Stomach smooth muscle (tissue), 2 donors: Measurements from ENCODE around the gene POLR2F.
A peak's percentile ranks its signal among the peaks of the same experiment; 100 is the strongest.

ENCODE experiments used
- H3K27ac ChIP-seq: one replicate; pipeline ENCODE4 v1.7.0; 2013; ENCODE audit warnings: mild to moderate bottlenecking, low read length, inconsistent platforms
- H3K27me3 ChIP-seq, 2 donors: one replicate each; pipeline ENCODE4 v1.7.0; 2013; ENCODE audit warnings: low read length in 2 of 2; ENCODE audit not compliant: insufficient read depth in 2 of 2, control insufficient read depth in 1 of 2
- H3K36me3 ChIP-seq, 2 donors: one replicate each; pipeline ENCODE4 v1.7.0; 2013; ENCODE audit warnings: low read length in 2 of 2; ENCODE audit not compliant: control insufficient read depth in 2 of 2, insufficient read depth in 2 of 2
- H3K4me1 ChIP-seq: one replicate; pipeline ENCODE4 v1.7.0; 2013; ENCODE audit warnings: low read length; ENCODE audit not compliant: control insufficient read depth, insufficient read depth
- H3K4me3 ChIP-seq, 2 donors: one replicate each; pipeline ENCODE4 v1.7.0; 2013; ENCODE audit warnings: low read length in 2 of 2
- H3K9ac ChIP-seq, 2 donors: one replicate each; pipeline ENCODE4 v1.7.0; 2013; ENCODE audit warnings: low read length in 2 of 2, mild to moderate bottlenecking in 1 of 2
- H3K9me3 ChIP-seq, 2 donors: one replicate each; pipeline ENCODE4 v1.7.0; 2013; ENCODE audit warnings: low read length in 2 of 2; ENCODE audit not compliant: control insufficient read depth in 2 of 2
- donor health status: healthy.
- donor health status: Pancreatic carcinoma.

The POLR2F gene

GRCh38 chr22:37912171-37912570, 41.3 kb upstream of the POLR2F start:
- Histone ChIP-seq H3K4me3 (no peak overlapping the region), H3K9me3 (no peaks in the 10 kb centered on the region), H3K9ac (peak overlapping the region in 1 of 2 donors; percentile 64), H3K27ac (peak overlapping the region; percentile 97), H3K27me3 (no peaks in the 10 kb centered on the region), H3K36me3 (peaks cover 23 to 35% of the 10 kb centered on the region in 2 donors), H3K4me1 (peaks cover 49% of the 10 kb centered on the region)

DNA sequence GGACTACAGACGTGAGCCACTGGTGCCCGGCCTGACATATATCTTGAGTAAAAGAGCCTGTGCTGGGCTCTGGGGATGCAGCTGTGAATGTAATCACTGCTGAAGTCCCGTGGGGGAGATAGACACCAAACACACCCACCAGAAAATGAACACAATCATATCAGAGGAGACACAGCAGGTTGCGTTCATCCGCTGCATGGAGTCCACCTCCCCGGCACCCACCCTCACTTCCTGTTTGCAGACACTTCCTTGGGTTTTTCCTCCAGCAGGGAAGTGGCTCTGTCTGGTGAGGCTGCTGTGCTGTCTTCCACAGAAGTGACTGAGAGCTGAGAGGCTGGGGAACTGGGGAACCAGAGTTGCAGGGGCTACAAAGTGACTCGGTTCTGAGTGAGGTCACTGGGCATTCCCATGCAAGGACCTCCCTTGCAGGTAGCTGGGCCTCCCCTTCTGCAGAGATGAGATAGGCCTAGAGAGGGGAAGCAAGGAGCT, 40.2 kb upstream of the POLR2F start:
- H3K4me1 ChIP-seq = peaks cover 42% of the 10 kb centered on the region

DNA sequence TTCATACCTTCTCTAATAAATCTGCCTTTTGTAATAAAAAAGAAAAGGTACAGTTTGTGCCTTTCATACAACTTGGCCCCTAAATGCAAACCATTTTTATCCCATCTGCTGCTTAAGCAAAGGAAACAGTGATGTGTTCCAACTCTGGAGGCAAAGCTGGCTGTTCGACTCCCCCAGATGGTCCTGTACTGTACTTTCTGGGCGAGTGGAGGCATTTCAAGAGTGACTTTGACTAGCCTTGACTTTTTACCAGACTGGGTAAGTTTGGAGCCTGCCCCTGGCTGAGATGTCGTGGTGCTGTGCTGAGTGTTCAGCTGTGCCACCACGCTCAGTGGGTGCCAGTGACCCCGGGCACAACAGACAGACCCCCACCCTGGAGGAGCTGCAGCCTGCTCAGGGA, 37.2 kb upstream of the POLR2F start:
- Histone ChIP-seq H3K9me3 (no peaks in the 10 kb centered on the region), H3K4me1 (peaks cover 17% of the 10 kb centered on the region), H3K27ac (peak overlapping the region; percentile 31), H3K9ac (no peak overlapping the region), H3K4me3 (no peak overlapping the region), H3K27me3 (no peaks in the 10 kb centered on the region), H3K36me3 (peaks cover 50 to 62% of the 10 kb centered on the region in 2 donors)

More for the DNA sequence above, 40.2 kb upstream of the POLR2F start:
- Histone ChIP-seq H3K27ac (peak overlapping the region; percentile 55), H3K4me3 (no peak overlapping the region), H3K9me3 (no peaks in the 10 kb centered on the region), H3K27me3 (no peaks in the 10 kb centered on the region), H3K9ac (no peak overlapping the region), H3K36me3 (peaks cover 34 to 42% of the 10 kb centered on the region in 2 donors)

- Histone ChIP-seq H3K9me3 (no peaks in the 10 kb centered on the region), H3K27ac (peak overlapping the region; percentile 24), H3K9ac (no peak overlapping the region), H3K36me3 (peaks cover 48 to 60% of the 10 kb centered on the region in 2 donors), H3K27me3 (no peaks in the 10 kb centered on the region), H3K4me3 (no peak overlapping the region), H3K4me1 (peaks cover 12% of the 10 kb centered on the region)
Observed at GRCh38 chr22:37917874-37918548, 35.5 kb upstream of the POLR2F start.

DNA sequence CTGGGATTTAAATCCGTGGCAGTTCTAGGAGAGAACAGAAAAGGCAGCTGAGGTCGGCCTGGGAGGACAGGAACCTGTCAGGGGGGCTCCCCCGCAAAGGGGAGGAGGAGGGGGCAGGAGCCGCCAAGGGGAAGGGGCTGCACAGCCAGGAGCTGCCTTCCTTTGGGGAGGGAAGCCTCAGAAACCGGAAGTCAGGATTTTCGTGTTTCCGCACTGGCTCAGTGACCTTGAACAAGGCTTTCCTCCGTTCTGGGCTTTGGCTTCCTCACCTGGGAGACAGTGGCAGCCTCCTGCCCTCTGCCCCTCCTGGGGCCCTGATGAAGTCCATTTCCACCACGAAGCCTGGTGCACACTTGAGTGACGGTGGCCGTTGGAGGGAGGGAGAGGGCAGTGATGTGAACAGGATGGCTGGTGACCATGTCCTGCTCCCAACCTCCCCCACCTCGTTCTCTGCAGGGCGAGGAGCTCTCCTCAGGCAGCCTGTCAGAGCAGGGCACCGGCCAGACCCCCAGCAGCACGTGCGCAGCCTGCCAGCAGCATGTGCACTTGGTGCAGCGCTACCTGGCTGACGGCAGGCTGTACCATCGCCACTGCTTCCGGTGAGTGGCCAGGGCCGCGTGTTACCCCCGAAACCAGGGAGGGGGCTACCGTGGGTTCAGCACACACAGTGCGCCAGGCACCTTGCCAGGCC, 34.8 kb upstream of the POLR2F start:
- Histone ChIP-seq H3K27ac (peak overlapping the region; percentile 18), H3K27me3 (no peaks in the 10 kb centered on the region), H3K36me3 (peaks cover 46 to 58% of the 10 kb centered on the region in 2 donors), H3K4me3 (no peak overlapping the region), H3K4me1 (peaks cover 13% of the 10 kb centered on the region), H3K9ac (no peak overlapping the region), H3K9me3 (no peaks in the 10 kb centered on the region)

- Histone ChIP-seq H3K27ac (no peak overlapping the region), H3K36me3 (peaks cover 56 to 63% of the 10 kb centered on the region in 2 donors), H3K4me3 (no peak overlapping the region), H3K9ac (no peak overlapping the region), H3K9me3 (no peaks in the 10 kb centered on the region), H3K27me3 (no peaks in the 10 kb centered on the region), H3K4me1 (peaks cover 15% of the 10 kb centered on the region)
Observed at GRCh38 chr22:37920126-37920525, 33.4 kb upstream of the POLR2F start.

- H3K36me3 ChIP-seq = peaks cover 62 to 67% of the 10 kb centered on the region in 2 donors
- no peak overlapping the region for H3K27ac ChIP-seq
- no peaks in the 10 kb centered on the region for H3K9me3 ChIP-seq
- H3K4me1 ChIP-seq = peaks cover 20% of the 10 kb centered on the region
- no peak overlapping the region for H3K4me3 ChIP-seq
- no peaks in the 10 kb centered on the region for H3K27me3 ChIP-seq
- H3K9ac ChIP-seq = no peak overlapping the region
Observed at GRCh38 chr22:37922191-37922590, 31.3 kb upstream of the POLR2F start.

GRCh38 chr22:37923927-37924326, 29.6 kb upstream of the POLR2F start:
- Histone ChIP-seq H3K27ac (peak overlapping the region; percentile 64), H3K4me1 (peaks cover 20% of the 10 kb centered on the region), H3K4me3 (no peak overlapping the region), H3K27me3 (no peaks in the 10 kb centered on the region), H3K9me3 (no peaks in the 10 kb centered on the region), H3K36me3 (peaks cover 55 to 59% of the 10 kb centered on the region in 2 donors), H3K9ac (no peak overlapping the region)

DNA sequence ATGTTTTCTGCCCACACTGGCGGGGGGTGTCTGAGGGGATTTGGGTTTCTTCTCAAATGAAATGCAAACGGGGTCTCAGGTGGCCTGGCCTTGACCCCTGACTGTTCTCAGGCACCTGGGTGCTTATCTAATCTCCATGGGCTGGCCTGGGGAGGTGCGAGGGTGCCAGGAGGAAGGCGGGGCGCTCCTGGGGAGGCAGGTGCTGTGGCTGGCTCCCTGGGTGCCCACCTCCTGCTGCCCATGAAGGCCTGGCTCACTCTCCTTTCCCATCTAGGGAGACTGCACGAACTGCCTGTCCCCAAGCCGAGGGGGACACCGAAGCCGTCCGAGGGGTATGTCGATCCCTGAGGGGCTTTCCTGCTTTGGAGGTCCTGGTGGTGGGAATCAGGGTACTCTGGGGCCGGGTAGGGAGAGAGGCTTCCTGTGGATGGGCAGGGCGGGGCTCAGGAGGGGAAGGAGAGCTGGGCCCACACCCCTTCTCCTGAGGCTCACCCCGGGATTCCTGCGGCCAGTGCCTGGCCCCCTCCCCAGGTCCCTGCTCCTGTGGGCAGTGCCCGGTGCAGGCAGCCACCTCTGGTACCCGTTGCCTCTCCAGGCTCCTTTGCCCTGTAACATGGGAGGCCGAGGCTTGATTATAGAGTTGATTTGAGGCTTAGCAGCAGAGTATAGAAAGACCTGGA, 29.0 kb upstream of the POLR2F start:
- peaks cover 22% of the 10 kb centered on the region for H3K4me1 ChIP-seq
- H3K9me3 ChIP-seq = no peaks in the 10 kb centered on the region
- H3K4me3 ChIP-seq = no peak overlapping the region
- no peaks in the 10 kb centered on the region for H3K27me3 ChIP-seq
- peaks cover 56 to 60% of the 10 kb centered on the region in 2 donors for H3K36me3 ChIP-seq
- H3K27ac ChIP-seq = peak overlapping the region; percentile 64
- H3K9ac ChIP-seq = no peak overlapping the region

- peaks cover 30% of the 10 kb centered on the region for H3K4me1 ChIP-seq
- H3K27me3 ChIP-seq = no peaks in the 10 kb centered on the region
- no peak overlapping the region for H3K9ac ChIP-seq
- peak overlapping the region; percentile 64 for H3K27ac ChIP-seq
- no peak overlapping the region for H3K4me3 ChIP-seq
- peaks cover 54 to 62% of the 10 kb centered on the region in 2 donors for H3K36me3 ChIP-seq
- H3K9me3 ChIP-seq = no peaks in the 10 kb centered on the region
Observed at GRCh38 chr22:37925330-37925729, 28.2 kb upstream of the POLR2F start.
